ENCODE measurements around the gene UNC79. TPM values are rescaled to one million over a fixed set of nuclear protein-coding genes. Genes with fewer than 3 reads are reported as not detected.

Gene UNC79
- total RNA-seq, 4 donors from 2014 or later = 0.33 to 0.73 (median 0.51) TPM

DNA sequence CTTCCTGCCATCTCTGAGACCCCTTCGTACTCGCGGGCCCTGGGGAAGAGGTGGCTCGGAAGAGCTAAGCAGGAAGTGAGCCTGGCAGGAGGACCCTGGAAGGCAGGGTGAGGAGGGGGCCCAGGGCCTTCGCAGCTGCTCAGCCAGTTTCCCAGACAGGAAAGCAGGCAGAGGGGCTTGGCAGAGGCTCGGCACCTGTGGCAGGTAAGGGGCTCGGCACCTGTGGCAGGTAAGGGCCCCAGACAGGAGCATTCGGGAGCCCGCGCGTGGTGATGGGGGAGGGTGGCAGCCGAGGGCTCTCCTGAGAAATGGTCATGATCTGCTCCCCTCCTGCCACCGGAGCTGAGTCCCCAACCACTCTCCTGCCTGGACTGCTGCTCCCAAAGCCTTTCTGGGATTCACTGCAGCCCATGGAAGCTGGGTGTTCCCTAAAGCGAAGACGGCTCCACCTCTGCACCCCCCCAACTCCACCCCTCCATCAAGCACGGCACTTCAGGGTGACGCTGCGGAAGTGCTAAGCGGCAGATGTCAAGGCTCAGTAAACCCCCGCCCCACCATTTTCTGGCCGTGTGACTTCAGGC, 294.4 kb downstream of the UNC79 start:
- no peak overlapping the region for H3K27ac ChIP-seq
- H3K36me3 ChIP-seq = no peaks in the 10 kb centered on the region
- no peaks in the 10 kb centered on the region for H3K27me3 ChIP-seq
- no peaks in the 10 kb centered on the region for H3K4me1 ChIP-seq
- no peak for DNase-seq
- no peak for ATAC-seq
- no peak overlapping the region for H3K4me3 ChIP-seq
- H3K9me3 ChIP-seq = no peaks in the 10 kb centered on the region
- intact Hi-C loops (cut with DNase I; ENCODE audit: low total_unique reads) = no loop called here
- TF ChIP-seq, protein P1, sequence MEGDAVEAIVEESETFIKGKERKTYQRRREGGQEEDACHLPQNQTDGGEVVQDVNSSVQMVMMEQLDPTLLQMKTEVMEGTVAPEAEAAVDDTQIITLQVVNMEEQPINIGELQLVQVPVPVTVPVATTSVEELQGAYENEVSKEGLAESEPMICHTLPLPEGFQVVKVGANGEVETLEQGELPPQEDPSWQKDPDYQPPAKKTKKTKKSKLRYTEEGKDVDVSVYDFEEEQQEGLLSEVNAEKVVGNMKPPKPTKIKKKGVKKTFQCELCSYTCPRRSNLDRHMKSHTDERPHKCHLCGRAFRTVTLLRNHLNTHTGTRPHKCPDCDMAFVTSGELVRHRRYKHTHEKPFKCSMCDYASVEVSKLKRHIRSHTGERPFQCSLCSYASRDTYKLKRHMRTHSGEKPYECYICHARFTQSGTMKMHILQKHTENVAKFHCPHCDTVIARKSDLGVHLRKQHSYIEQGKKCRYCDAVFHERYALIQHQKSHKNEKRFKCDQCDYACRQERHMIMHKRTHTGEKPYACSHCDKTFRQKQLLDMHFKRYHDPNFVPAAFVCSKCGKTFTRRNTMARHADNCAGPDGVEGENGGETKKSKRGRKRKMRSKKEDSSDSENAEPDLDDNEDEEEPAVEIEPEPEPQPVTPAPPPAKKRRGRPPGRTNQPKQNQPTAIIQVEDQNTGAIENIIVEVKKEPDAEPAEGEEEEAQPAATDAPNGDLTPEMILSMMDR (IDR thresholded peaks at IDR 0.05 in 4 of 5, conservative IDR thresholded peaks at IDR 0.05 in 1 of 5) = no peak
- TF ChIP-seq POLR2A (IDR thresholded peaks at IDR 0.05) = no peak
- in situ Hi-C loops (cut with MboI; ENCODE audit: low sequenced_read_pairs in 4 of 4) = no loop called here

DNA sequence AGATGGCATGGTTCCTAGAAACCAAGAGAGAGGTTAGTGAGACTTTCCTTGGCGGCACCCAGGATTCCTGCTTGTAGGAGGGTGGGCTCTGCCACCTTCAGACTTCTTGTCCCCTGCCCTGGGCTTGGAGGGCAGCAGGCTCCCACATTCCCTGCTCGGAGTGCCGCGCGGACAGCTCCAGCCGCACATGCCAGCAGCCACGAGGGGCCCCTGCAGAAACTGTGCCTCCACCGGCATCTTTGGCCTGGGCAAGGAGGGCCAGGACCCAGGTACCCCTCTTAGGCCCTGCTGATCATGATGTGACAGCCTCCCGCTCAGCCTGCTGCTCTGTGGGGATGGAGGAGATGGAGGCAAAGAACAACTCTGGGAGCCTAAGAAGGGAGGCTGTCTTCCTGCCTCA, 295.3 kb downstream of the UNC79 start:
- no peak overlapping the region for H3K27ac ChIP-seq
- in situ Hi-C loops (cut with MboI; ENCODE audit: low sequenced_read_pairs in 4 of 4) = no loop called here
- H3K4me3 ChIP-seq = no peak overlapping the region
- DNase-seq = no peak
- H3K9me3 ChIP-seq = no peaks in the 10 kb centered on the region
- H3K36me3 ChIP-seq = no peaks in the 10 kb centered on the region
- H3K4me1 ChIP-seq = no peaks in the 10 kb centered on the region
- intact Hi-C loops (cut with DNase I; ENCODE audit: low total_unique reads) = no loop called here
- no peak for TF ChIP-seq POLR2A (IDR thresholded peaks at IDR 0.05)
- ATAC-seq = no peak
- no peaks in the 10 kb centered on the region for H3K27me3 ChIP-seq

DNA sequence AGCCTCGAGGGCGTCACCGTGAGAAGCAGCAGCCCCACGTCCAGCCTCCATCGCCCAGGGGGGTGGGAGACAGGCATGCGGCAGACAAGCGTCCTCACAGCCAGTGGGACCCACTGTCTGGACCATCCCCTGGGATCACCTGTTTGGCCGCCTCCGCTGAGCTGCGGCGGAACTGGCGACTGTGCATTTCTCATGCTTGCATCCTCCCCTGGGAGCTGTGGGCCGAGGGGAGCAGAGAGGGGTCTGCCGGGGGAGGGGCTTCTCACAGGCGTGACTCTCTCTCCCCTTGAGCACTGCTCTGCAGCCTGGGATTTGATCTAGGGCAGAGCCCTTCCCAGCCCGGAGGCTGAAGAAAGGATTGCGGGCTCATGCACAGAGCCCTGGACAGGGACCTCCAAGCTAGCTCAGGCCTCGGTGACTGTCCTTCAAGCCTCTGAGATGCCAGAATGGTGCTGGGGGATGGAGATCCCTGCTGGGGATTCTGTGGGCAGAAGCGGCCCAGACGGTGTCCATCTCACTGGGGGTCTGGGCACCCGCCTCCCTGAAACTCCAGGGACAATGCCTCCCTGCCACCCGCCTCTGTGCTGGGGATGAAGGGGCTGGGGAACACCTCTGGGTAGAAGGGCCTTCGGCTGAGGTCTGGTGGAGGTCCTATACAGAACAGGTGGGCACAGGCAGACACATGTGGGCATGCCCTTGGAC, 296.5 kb downstream of the UNC79 start:
- intact Hi-C loops (cut with DNase I; ENCODE audit: low total_unique reads) = no loop called here
- Histone ChIP-seq H3K36me3 (no peaks in the 10 kb centered on the region), H3K27ac (no peak overlapping the region), H3K4me3 (no peak overlapping the region), H3K9me3 (no peaks in the 10 kb centered on the region), H3K4me1 (no peaks in the 10 kb centered on the region), H3K27me3 (no peaks in the 10 kb centered on the region)
- TF ChIP-seq, protein P1 (IDR thresholded peaks at IDR 0.05 in 4 of 5, conservative IDR thresholded peaks at IDR 0.05 in 1 of 5) = no peak
- TF ChIP-seq POLR2A (IDR thresholded peaks at IDR 0.05) = no peak
- DNase-seq (no peak), ATAC-seq (no peak)
- in situ Hi-C loops (cut with MboI; ENCODE audit: low sequenced_read_pairs in 4 of 4) = no loop called here

DNA sequence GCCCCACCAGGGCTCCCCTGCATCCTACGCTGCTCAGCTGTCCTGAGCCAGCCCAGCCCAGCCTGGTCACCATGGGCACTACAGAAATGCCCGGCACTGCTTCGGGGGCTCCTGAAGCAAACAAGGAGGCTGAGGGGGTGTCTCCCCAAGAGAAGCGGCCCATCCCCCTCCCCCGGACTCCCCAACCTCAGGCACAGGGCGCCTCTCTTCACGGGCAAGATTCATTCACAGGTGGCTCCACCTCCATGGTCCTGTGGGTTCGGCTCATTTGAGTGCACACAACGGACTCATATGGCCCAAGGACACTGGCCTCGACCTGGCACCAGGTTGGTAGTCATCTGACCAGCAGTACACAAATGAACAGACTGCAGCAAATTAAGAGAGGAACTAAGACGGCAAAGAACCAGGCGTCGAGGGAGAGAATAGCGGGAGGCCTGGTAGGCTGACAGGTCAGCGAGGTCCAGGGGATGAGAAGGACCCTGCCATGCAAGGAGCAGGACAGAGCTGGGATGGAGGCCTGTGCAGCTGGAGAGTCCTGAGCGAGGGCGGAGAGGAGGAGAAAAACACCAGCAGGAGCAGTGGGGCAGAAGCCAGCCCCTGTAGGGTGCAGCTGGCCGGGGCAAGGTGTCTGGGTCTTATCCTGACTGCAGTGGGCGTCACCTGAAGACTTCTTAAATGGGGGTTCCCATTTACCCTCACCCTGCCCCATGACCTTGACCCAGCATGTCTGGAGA, 297.3 kb downstream of the UNC79 start:
- Histone ChIP-seq H3K27ac (no peak overlapping the region), H3K4me3 (no peak overlapping the region), H3K9me3 (no peaks in the 10 kb centered on the region), H3K36me3 (no peaks in the 10 kb centered on the region), H3K27me3 (no peaks in the 10 kb centered on the region), H3K4me1 (no peaks in the 10 kb centered on the region)
- no peak for DNase-seq
- intact Hi-C loops (cut with DNase I; ENCODE audit: low total_unique reads) (no loop called here), in situ Hi-C loops (cut with MboI; ENCODE audit: low sequenced_read_pairs in 4 of 4) (no loop called here)
- no peak for ATAC-seq
- TF ChIP-seq POLR2A (IDR thresholded peaks at IDR 0.05) = no peak
- TF ChIP-seq, protein P1 (IDR thresholded peaks at IDR 0.05 in 4 of 5, conservative IDR thresholded peaks at IDR 0.05 in 1 of 5) = no peak

DNA sequence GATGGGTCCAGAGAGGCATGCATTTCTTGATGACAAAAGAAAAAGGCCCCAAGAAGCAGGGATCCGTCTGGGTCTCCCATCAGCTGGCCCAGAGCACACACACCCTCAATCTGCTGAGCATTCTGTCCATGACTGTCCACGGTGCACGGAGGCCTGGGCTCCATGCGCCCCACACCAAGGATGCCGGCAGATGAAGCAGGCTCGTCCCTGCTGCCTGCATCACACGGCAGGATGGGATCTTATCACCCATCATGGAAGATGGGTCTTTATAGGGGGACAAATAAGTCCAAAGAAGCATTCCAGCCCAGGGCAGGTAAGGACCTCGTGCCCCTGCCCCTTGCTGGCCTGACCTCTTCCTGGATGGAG, 297.9 kb downstream of the UNC79 start:
- intact Hi-C loops (cut with DNase I; ENCODE audit: low total_unique reads) = no loop called here
- no peaks in the 10 kb centered on the region for H3K36me3 ChIP-seq
- no peak for DNase-seq
- TF ChIP-seq POLR2A (IDR thresholded peaks at IDR 0.05) = no peak
- TF ChIP-seq, protein P1 (IDR thresholded peaks at IDR 0.05 in 4 of 5, conservative IDR thresholded peaks at IDR 0.05 in 1 of 5) = no peak
- in situ Hi-C loops (cut with MboI; ENCODE audit: low sequenced_read_pairs in 4 of 4) = no loop called here
- no peaks in the 10 kb centered on the region for H3K27me3 ChIP-seq
- H3K27ac ChIP-seq = no peak overlapping the region
- no peaks in the 10 kb centered on the region for H3K9me3 ChIP-seq
- no peak for ATAC-seq
- no peaks in the 10 kb centered on the region for H3K4me1 ChIP-seq
- H3K4me3 ChIP-seq = no peak overlapping the region

Data from gastrocnemius medialis (tissue), 4 donors.